ENCODE measurements around the gene ITGAD. TPM values are rescaled to one million over a fixed set of nuclear protein-coding genes. Genes with fewer than 3 reads are reported as not detected.

The ITGAD gene
- total and polyA plus RNA-seq, 2 of the 4 experiments (the other 2 are of a cell fraction) = not detected

- no peak overlapping the region for H2BK5ac ChIP-seq (ENCODE audit: low read depth, low read length, poor library complexity, severe bottlenecking)
- no peak overlapping the region for H4K5ac ChIP-seq (ENCODE audit: low read depth, low read length)
- no peaks in the 10 kb centered on the region for H3K36me3 ChIP-seq (ENCODE audit: control insufficient read depth, insufficient read depth, low read length)
- no peak overlapping the region for H3K27ac ChIP-seq (ENCODE audit: insufficient read depth, low read length)
- no peaks in the 10 kb centered on the region for H3K9me1 ChIP-seq (ENCODE audit: insufficient read depth, low read length)
- H3K4me1 ChIP-seq (ENCODE audit: control insufficient read depth, insufficient read depth, low read length) = no peaks in the 10 kb centered on the region
- no peak overlapping the region for H2BK20ac ChIP-seq (ENCODE audit: low read depth, low read length)
- in situ Hi-C loops (cut with MboI; ENCODE audit: low sequenced_read_pairs) = no loop called here
- no peak overlapping the region for H3K14ac ChIP-seq (replicated peaks; ENCODE audit: low read depth, low read length)
- ChIA-PET CTCF (no interaction called here), POLR2A (ENCODE audit: unreplicated experiment) (no interaction called here)
- H2BK15ac ChIP-seq (ENCODE audit: low read depth, low read length) = no peak overlapping the region
- H3K9ac ChIP-seq (ENCODE audit: low read depth, low read length) = no peak overlapping the region
- H4K8ac ChIP-seq (ENCODE audit: low read depth in 2 of 2, low read length in 2 of 2) = no peak overlapping the region
- no peak overlapping the region for H3K4ac ChIP-seq (ENCODE audit: low read depth, low read length)
- H2AK9ac ChIP-seq (replicated peaks; ENCODE audit: low read depth, low read length, poor library complexity) = no peak overlapping the region
- BruUV-seq (replicated peaks) = no TSS peak
- 58% methylated on average over 3 of the region's 9 CpGs; no CpG with 5 or more reads in 1 of the 2 experiments for WGBS, 2 experiments (ENCODE audit: extremely low coverage in 2 of 2, insufficient read length in 1 of 2)
- TF ChIP-seq MXI1 (IDR thresholded peaks at IDR 0.05; ENCODE audit: borderline replicate concordance, low read depth, low read length) = no peak
- TF ChIP-seq FOS (IDR thresholded peaks at IDR 0.05; ENCODE audit: low read depth, low read length) = no peak
- TF ChIP-seq RCOR1 (IDR thresholded peaks at IDR 0.05; ENCODE audit: insufficient replicate concordance, low read length) = no peak
- no peak for TF ChIP-seq NFE2L2 (IDR thresholded peaks at IDR 0.05; ENCODE audit: low read depth, low read length)
- no peak for TF ChIP-seq ELK1 (IDR thresholded peaks at IDR 0.05; ENCODE audit: borderline replicate concordance, low read depth, low read length)
- no peak for TF ChIP-seq RAD21 (IDR thresholded peaks at IDR 0.05; ENCODE audit: low read length)
- no peak for TF ChIP-seq BHLHE40 (IDR thresholded peaks at IDR 0.05; ENCODE audit: low read depth, low read length)
- no peak for TF ChIP-seq CEBPB (IDR thresholded peaks at IDR 0.05; ENCODE audit: low read depth, low read length)
- no peak for TF ChIP-seq RFX5 (IDR thresholded peaks at IDR 0.05; ENCODE audit: low read depth, low read length)
- no peak for TF ChIP-seq MAZ (IDR thresholded peaks at IDR 0.05; ENCODE audit: borderline replicate concordance, low read depth, low read length)
- no peak for TF ChIP-seq MAFK (IDR thresholded peaks at IDR 0.05; ENCODE audit: low read depth, low read length)
- no peak for TF ChIP-seq CHD1 (IDR thresholded peaks at IDR 0.05; ENCODE audit: low read depth, low read length)
- H3K23ac ChIP-seq (ENCODE audit: low read depth, low read length) = no peak overlapping the region
- no peak overlapping the region for H2BK120ac ChIP-seq (ENCODE audit: low read depth, low read length)
- no peaks in the 10 kb centered on the region for H3K9me3 ChIP-seq (ENCODE audit: control insufficient read depth, insufficient read depth, low read length)
- no peak overlapping the region for H2AK5ac ChIP-seq (ENCODE audit: low read depth, low read length)
- H3K18ac ChIP-seq (ENCODE audit: low read depth, low read length) = no peak overlapping the region
- H3K79me1 ChIP-seq (ENCODE audit: low read depth in 1 of 2, low read length in 2 of 2) = no peaks in the 10 kb centered on the region
- no peaks in the 10 kb centered on the region; the same call in 1 of the 2 replicates for H3K27me3 ChIP-seq (ENCODE audit: control insufficient read depth, insufficient read depth, low read length)
- DNase-seq (no peak), ATAC-seq (ENCODE audit: low read depth) (no peak)
- dilution Hi-C loops (cut with HindIII; ENCODE audit: low sequenced_read_pairs, unreplicated experiment) = no loop called here
- no peak overlapping the region for H3K56ac ChIP-seq (ENCODE audit: extremely low read depth, insufficient read depth, low read length)
- H3K4me2 ChIP-seq (ENCODE audit: low read depth, low read length) = no peak overlapping the region
- no peak overlapping the region for H4K91ac ChIP-seq (ENCODE audit: insufficient read depth, low read depth, low read length)
- no peaks in the 10 kb centered on the region for H4K20me1 ChIP-seq (ENCODE audit: insufficient read depth, low read length)
- no peak overlapping the region for H3K4me3 ChIP-seq (ENCODE audit: insufficient read depth, low read depth, low read length)
- H2AFZ ChIP-seq (replicated peaks; ENCODE audit: low read length, poor library complexity) = no peak overlapping the region
- intact Hi-C loops (cut with micrococcal nuclease) = no loop called here
These were observed 48.4 kb upstream of the ITGAD start for GRCh38 chr16:31344712-31345111.
